WTC11 (cell line): ENCODE data around the gene OR51D1. TPM values are rescaled to one million over a fixed set of nuclear protein-coding genes. Genes with fewer than 3 reads are reported as not detected.

Source experiments
- ATAC-seq: fragments of 200-7000 bp; cut with Tn5 transposase; 2 replicates; pipeline ENCODE4 v1.10.0; 2021; ENCODE audit warnings: mild to moderate bottlenecking, moderate library complexity
- CTCF ChIA-PET: fragments of 300-600 bp; sonication (Branson Sonifier 250); formaldehyde crosslinking; loops from one replicate; lab custom pipeline; 2021; ENCODE audit warnings: antibody characterized with exemption; lab: Charles Lee
- POLR2A ChIA-PET: fragments of 350-600 bp; sonication (Branson Sonifier 250); formaldehyde crosslinking; loops from one replicate; lab custom pipeline; 2021; ENCODE audit warnings: antibody characterized with exemption; lab: Charles Lee
- DNase-seq: peaks from one replicate; pipeline ENCODE4 v3.0.0; 2021; ENCODE audit warnings: low spot score
- H3K27ac Mint-ChIP-seq: 2 replicates; pipeline ENCODE4 v1.8.0; 2021; ENCODE audit warnings: mixed read lengths
- H3K27me3 Mint-ChIP-seq: 2 replicates; pipeline ENCODE4 v1.8.0; 2021; ENCODE audit warnings: low read depth, mild to moderate bottlenecking, moderate library complexity, mixed read lengths
- H3K36me3 Mint-ChIP-seq: 2 replicates; pipeline ENCODE4 v1.8.0; 2021; ENCODE audit warnings: mixed read lengths
- H3K4me1 Mint-ChIP-seq: 2 replicates; pipeline ENCODE4 v1.8.0; 2022; ENCODE audit warnings: mixed read lengths
- H3K4me3 Mint-ChIP-seq: 2 replicates; pipeline ENCODE4 v1.8.0; 2021; ENCODE audit warnings: mild to moderate bottlenecking, moderate library complexity, mixed read lengths
- H3K9me3 Mint-ChIP-seq: 2 replicates; pipeline ENCODE4 v1.8.0; 2021; ENCODE audit warnings: mixed read lengths
- CREB1 ChIP-seq: sonication (generic); formaldehyde crosslinking; IDR thresholded peaks from 2 replicates; pipeline ENCODE4 v1.8.0; 2023; ENCODE audit warnings: mild to moderate bottlenecking, missing genetic modification reagents
- CREM ChIP-seq: sonication (generic); formaldehyde crosslinking; IDR thresholded peaks from 2 replicates; pipeline ENCODE4 v1.8.1; 2022; ENCODE audit warnings: mild to moderate bottlenecking, missing genetic modification reagents, moderate library complexity
- CTCF ChIP-seq: fragments of 200-600 bp; IDR thresholded peaks from 2 replicates; pipeline ENCODE4 v1.8.0; 2022; ENCODE audit warnings: antibody characterized with exemption
- ELF4 ChIP-seq: sonication (generic); formaldehyde crosslinking; IDR thresholded peaks from 2 replicates; pipeline ENCODE4 v1.8.1; 2022; ENCODE audit warnings: low read depth, mild to moderate bottlenecking, moderate library complexity, missing genetic modification reagents
- JAZF1 ChIP-seq: fragments of 250-450 bp; sonication (Bioruptor Pico); IDR thresholded peaks from 2 replicates; pipeline ENCODE4 v1.9.0; 2021; ENCODE audit warnings: moderate library complexity, mild to moderate bottlenecking, inconsistent platforms
- PREB ChIP-seq: sonication (generic); formaldehyde crosslinking; IDR thresholded peaks from 2 replicates; pipeline ENCODE4 v1.8.1; 2022; ENCODE audit warnings: mild to moderate bottlenecking, missing genetic modification reagents, moderate library complexity, borderline replicate concordance
- STAT6 ChIP-seq: sonication (generic); formaldehyde crosslinking; conservative IDR thresholded peaks from 2 replicates; pipeline ENCODE4 v1.8.1; 2023; ENCODE audit warnings: mild to moderate bottlenecking, low read depth, missing genetic modification reagents, moderate library complexity
- ZNF121 ChIP-seq: sonication (generic); formaldehyde crosslinking; IDR thresholded peaks from 2 replicates; pipeline ENCODE4 v1.8.0; 2023; ENCODE audit warnings: missing genetic modification reagents
- ZNF138 ChIP-seq: sonication (generic); formaldehyde crosslinking; conservative IDR thresholded peaks from 2 replicates; pipeline ENCODE4 v1.8.1; 2022; ENCODE audit warnings: mild to moderate bottlenecking, moderate library complexity, missing genetic modification reagents
- total RNA-seq: library from RNA; stranded (reverse); gene quantifications from 3 replicates; pipeline ENCODE4 v1.2.3, GENCODE V29; 2021

The OR51D1 gene
- total RNA-seq, 1 experiment from 2014 or later: not detected

GRCh38 chr11:4682623-4683419, 45.5 kb downstream of the OR51D1 start (continued):
- no peak for TF ChIP-seq JAZF1
- no peak for TF ChIP-seq ELF4 (CRISPR knock-in tag)
- no peak for TF ChIP-seq ZNF121 (CRISPR knock-in tag)
- TF ChIP-seq CTCF: no peak

- H3K4me3 Mint-ChIP-seq: no peak overlapping the region
- DNase-seq (no peak), ATAC-seq (no peak)
- no peak overlapping the region for H3K27ac Mint-ChIP-seq
- H3K9me3 Mint-ChIP-seq: no peaks in the 10 kb centered on the region
- ChIA-PET POLR2A (no interaction called here), CTCF (no interaction called here)
- H3K4me1 Mint-ChIP-seq: no peaks in the 10 kb centered on the region
- H3K36me3 Mint-ChIP-seq: no peaks in the 10 kb centered on the region
- TF ChIP-seq ELF4 (CRISPR knock-in tag) (no peak), ZNF138 (CRISPR knock-in tag) (no peak), PREB (CRISPR knock-in tag) (no peak), STAT6 (CRISPR knock-in tag) (no peak), CTCF (no peak), CREM (CRISPR knock-in tag) (no peak), CREB1 (CRISPR knock-in tag) (no peak)
- H3K27me3 Mint-ChIP-seq: no peaks in the 10 kb centered on the region
Measured at GRCh38 chr11:4684631-4685285, 47.5 kb downstream of the OR51D1 start.

Other genes starting within 250 kb of the OR51D1 start
- 14.8 to 20.5 TPM (median 17.1 TPM) in 3 replicates for gene TRIM21, start 243.8 kb upstream of the OR51D1 start, total RNA-seq
- gene OR52K2, start 188.2 kb upstream of the OR51D1 start, total RNA-seq: not detected in 3 replicates
- gene OR52K1, start 154.8 kb upstream of the OR51D1 start, total RNA-seq: 0.05 to 0.07 TPM in 2 of 3 replicates, not detected in the other
- not detected in 3 replicates for gene OR52M1, start 92.3 kb upstream of the OR51D1 start, total RNA-seq
- gene OR52I2, start 55.7 kb upstream of the OR51D1 start, total RNA-seq: not detected in 3 replicates
- gene OR52I1, start 43.4 kb upstream of the OR51D1 start, total RNA-seq: not detected in 3 replicates
- gene TRIM68, start 29.2 kb upstream of the OR51D1 start, total RNA-seq: 8.2 to 10.7 TPM (median 8.7 TPM) in 3 replicates
- not detected in 3 replicates for gene OR51E1, start 6.5 kb downstream of the OR51D1 start, total RNA-seq
- not detected in 3 replicates for gene OR51E2, start 60.4 kb downstream of the OR51D1 start, total RNA-seq
- gene MMP26, start 67.3 kb downstream of the OR51D1 start, total RNA-seq: not detected in 3 replicates
- gene OR51F1, start 132.5 kb downstream of the OR51D1 start, total RNA-seq: not detected in 3 replicates
- not detected in 3 replicates for gene OR52R1, start 166.9 kb downstream of the OR51D1 start, total RNA-seq
- gene OR51F2, start 183.8 kb downstream of the OR51D1 start, total RNA-seq: not detected in 3 replicates
- gene OR51S1, start 211.7 kb downstream of the OR51D1 start, total RNA-seq: not detected in 3 replicates
- not detected in 3 replicates for gene OR51T1, start 244.4 kb downstream of the OR51D1 start, total RNA-seq